Neural cell (in vitro differentiated cells): Measurements from ENCODE around the gene EHMT1. TPM values are rescaled to one million over a fixed set of nuclear protein-coding genes. Genes with fewer than 3 reads are reported as not detected.

Experiments used
- H2AFZ ChIP-seq: fragments of 200-600, 300-800 bp; sonication (generic), shearing (Covaris generic); 2 replicates; pipeline ENCODE4 v1.6.0; 2014; ENCODE audit warnings: low read depth, mild to moderate bottlenecking, antibody characterized with exemption, low read length, moderate library complexity
- H3F3A ChIP-seq: fragments of 200-600 bp; shearing (Covaris generic); 2 replicates; pipeline ENCODE4 v1.6.1; 2016; ENCODE audit warnings: mild to moderate bottlenecking, moderate library complexity, mixed read lengths, antibody characterized with exemption, low read length; ENCODE audit not compliant: insufficient read depth, poor library complexity, severe bottlenecking
- H3K27ac ChIP-seq: fragments of 200-600, 300-800 bp; sonication (generic), shearing (Covaris generic); 2 replicates; pipeline ENCODE4 v1.5.1; 2014; ENCODE audit warnings: mild to moderate bottlenecking, low read length, moderate library complexity
- H3K27me3 ChIP-seq: fragments of 300-800, 200-600 bp; sonication (generic), shearing (Covaris generic); 2 replicates; pipeline ENCODE4 v1.6.0; 2014; ENCODE audit warnings: mild to moderate bottlenecking, low read depth, low read length, moderate library complexity; ENCODE audit not compliant: insufficient read depth
- H3K36me3 ChIP-seq: fragments of 300-800, 200-600 bp; sonication (generic), shearing (Covaris generic); 2 replicates; pipeline ENCODE4 v1.5.1; 2014; ENCODE audit warnings: mild to moderate bottlenecking, antibody characterized with exemption, low read length, moderate library complexity; ENCODE audit not compliant: insufficient read depth
- H3K4me2 ChIP-seq: fragments of 300-800, 200-600 bp; sonication (generic), shearing (Covaris generic); 2 replicates; pipeline ENCODE4 v1.6.0; 2014; ENCODE audit warnings: mild to moderate bottlenecking, low read length
- H3K4me3 ChIP-seq: fragments of 300-800, 200-600 bp; sonication (generic), shearing (Covaris generic); 2 replicates; pipeline ENCODE4 v1.5.1; 2014; ENCODE audit warnings: mild to moderate bottlenecking, low read length, moderate library complexity
- H3K79me2 ChIP-seq: fragments of 200-600 bp; shearing (Covaris generic); replicated peaks from 2 replicates; pipeline ENCODE4 v1.6.0; 2014; ENCODE audit warnings: mild to moderate bottlenecking, low read length, moderate library complexity; ENCODE audit not compliant: insufficient read depth
- H3K9ac ChIP-seq: fragments of 300-800, 200-600 bp; sonication (generic), shearing (Covaris generic); 2 replicates; pipeline ENCODE4 v1.6.1; 2016; ENCODE audit warnings: mild to moderate bottlenecking, low read length, mixed read lengths
- H3K9me2 ChIP-seq: fragments of 200-600 bp; shearing (Covaris generic); 2 replicates; pipeline ENCODE4 v1.6.1; 2016; ENCODE audit warnings: mild to moderate bottlenecking, low read length, mixed read lengths; ENCODE audit not compliant: insufficient read depth
- H3K9me3 ChIP-seq: fragments of 200-600, 300-800 bp; sonication (generic), shearing (Covaris generic); 2 replicates; pipeline ENCODE4 v1.6.1; 2016; ENCODE audit warnings: mild to moderate bottlenecking, mixed run types, low read length, moderate library complexity, mixed read lengths
- H4K20me1 ChIP-seq: fragments of 200-600 bp; shearing (Covaris generic); 2 replicates; pipeline ENCODE4 v1.6.1; 2016; ENCODE audit warnings: mild to moderate bottlenecking, mixed run types; ENCODE audit not compliant: insufficient read depth
- CTCF ChIP-seq: fragments of 450-650 bp; IDR thresholded peaks from 2 replicates; pipeline ENCODE4 v1.5.1; 2014; ENCODE audit warnings: antibody characterized with exemption, mild to moderate bottlenecking, moderate library complexity; ENCODE audit not compliant: poor library complexity, severe bottlenecking
- EP300 ChIP-seq: fragments of 450-650 bp; conservative IDR thresholded peaks from 2 replicates; pipeline ENCODE4 v1.6.1; 2014; ENCODE audit warnings: antibody characterized with exemption, mild to moderate bottlenecking, moderate library complexity; ENCODE audit not compliant: poor library complexity, severe bottlenecking
- EZH2 ChIP-seq: fragments of 200-600, 300-800 bp; shearing (Covaris generic), sonication (generic); IDR thresholded peaks from 2 replicates; pipeline ENCODE4 v1.6.1; 2014; ENCODE audit warnings: antibody characterized with exemption, low read length, borderline replicate concordance, mild to moderate bottlenecking; ENCODE audit not compliant: insufficient read depth, poor library complexity, severe bottlenecking
- MXI1 ChIP-seq: fragments of 450-650 bp; conservative IDR thresholded peaks from 2 replicates; pipeline ENCODE4 v1.6.1; 2014; ENCODE audit warnings: antibody characterized with exemption, mild to moderate bottlenecking; ENCODE audit not compliant: poor library complexity, severe bottlenecking
- POLR2AphosphoS5 ChIP-seq: IDR thresholded peaks from 2 replicates; pipeline ENCODE4 v1.6.1; 2012
- RAD21 ChIP-seq: fragments of 450-650 bp; conservative IDR thresholded peaks from 2 replicates; pipeline ENCODE4 v1.6.1; 2014; ENCODE audit warnings: antibody characterized with exemption, mild to moderate bottlenecking, moderate library complexity
- REST ChIP-seq: IDR thresholded peaks from 2 replicates; pipeline ENCODE4 v1.6.1; 2012; ENCODE audit warnings: borderline replicate concordance
- SMC3 ChIP-seq: fragments of 450-650 bp; conservative IDR thresholded peaks from 2 replicates; pipeline ENCODE4 v1.6.1; 2014; ENCODE audit warnings: antibody characterized with exemption, mild to moderate bottlenecking, moderate library complexity; ENCODE audit not compliant: poor library complexity
- TAF1 ChIP-seq: IDR thresholded peaks from 2 replicates; pipeline ENCODE4 v1.6.1; 2012; ENCODE audit warnings: low read depth
- polyA plus RNA-seq: library from polyadenylated mRNA; depleted of rRNA; stranded (reverse); fragments of >200 nt; gene quantifications from 2 replicates; pipeline ENCODE4 v1.2.3, GENCODE V29; 2014

EHMT1 gene
- polyA plus RNA-seq, 1 donor from 2014 or later, result 53.0 TPM

GRCh38 chr9:137853392-137853995 is 234.7 kb downstream of the EHMT1 start:
- no peaks in the 10 kb centered on the region for H3K79me2 ChIP-seq

GRCh38 chr9:137860361-137860760 is 241.6 kb downstream of the EHMT1 start:
- TF ChIP-seq REST (no peak), RAD21 (no peak), MXI1 (no peak), TAF1 (no peak)
- no peaks in the 10 kb centered on the region for H3K79me2 ChIP-seq
- H3K9me2 ChIP-seq, result no peaks in the 10 kb centered on the region
- no peak overlapping the region for H3K9ac ChIP-seq
- H3F3A ChIP-seq, result no peaks in the 10 kb centered on the region
- H3K27ac ChIP-seq, result no peak overlapping the region
- no peak overlapping the region for H2AFZ ChIP-seq
- H3K4me3 ChIP-seq, result no peak overlapping the region
- no peaks in the 10 kb centered on the region for H4K20me1 ChIP-seq
- no peaks in the 10 kb centered on the region for H3K36me3 ChIP-seq
- H3K9me3 ChIP-seq, result peaks cover 6% of the 10 kb centered on the region
- no peaks in the 10 kb centered on the region for H3K27me3 ChIP-seq
- H3K4me2 ChIP-seq, result no peak overlapping the region

More at GRCh38 chr9:137853392-137853995, 234.7 kb downstream of the EHMT1 start:
- Histone ChIP-seq H3K27ac (no peak overlapping the region), H3K9me3 (peaks cover 6% of the 10 kb centered on the region), H3K4me2 (no peak overlapping the region), H4K20me1 (no peaks in the 10 kb centered on the region), H3K9ac (no peak overlapping the region), H3F3A (no peaks in the 10 kb centered on the region), H3K27me3 (no peaks in the 10 kb centered on the region), H3K9me2 (no peaks in the 10 kb centered on the region), H2AFZ (no peak overlapping the region), H3K4me3 (no peak overlapping the region), H3K36me3 (no peaks in the 10 kb centered on the region)
- TF ChIP-seq CTCF, result no peak
- no peak for TF ChIP-seq TAF1
- no peak for TF ChIP-seq MXI1
- no peak for TF ChIP-seq EP300
- TF ChIP-seq REST, result no peak
- TF ChIP-seq RAD21, result no peak
- TF ChIP-seq SMC3, result no peak
- TF ChIP-seq EZH2, result no peak
- no peak for TF ChIP-seq POLR2AphosphoS5
